ENCODE results near the gene MRPL49. TPM values are rescaled to one million over a fixed set of nuclear protein-coding genes. Genes with fewer than 3 reads are reported as not detected.
A peak's percentile ranks its signal among the peaks of the same experiment; 100 is the strongest.

MRPL49 gene
- total and polyA plus RNA-seq, 9 of the 15 experiments (the other 6 are each of a cell fraction or from before 2014, with no cell fraction given), result 74.3 to 132 (median 91.2) TPM

- TF ChIP-seq ZNF395 (CRISPR knock-in tag; IDR thresholded peaks at IDR 0.05) (peak; percentile 56), ARID4B (CRISPR knock-in tag; IDR thresholded peaks at IDR 0.05) (0 out of 2 replicates have a peak, but pooled peaks have one; percentile 8), PKNOX1 (IDR thresholded peaks at IDR 0.05) (peak; percentile 78), ZNF133 (CRISPR knock-in tag; IDR thresholded peaks at IDR 0.05) (no peak), ZNF165 (CRISPR knock-in tag; IDR thresholded peaks at IDR 0.05; ENCODE audit: borderline replicate concordance) (no peak), UBTF (IDR thresholded peaks at IDR 0.05; ENCODE audit: borderline replicate concordance in 1 of 2, low read depth in 2 of 2, low read length in 2 of 2) (0 out of 4 replicates have a peak, but pooled peaks of 1 of the 2 experiments have one; percentile 74), PCBP1 (IDR thresholded peaks at IDR 0.05; ENCODE audit: low read depth, low read length, poor library complexity, severe bottlenecking) (no peak), EGR1 (conservative IDR thresholded peaks at IDR 0.05) (peak; percentile 66), E2F8 (IDR thresholded peaks at IDR 0.05; ENCODE audit: low read depth, partially characterized antibody) (peak; percentile 78), ZNF561 (CRISPR knock-in tag; conservative IDR thresholded peaks at IDR 0.05) (no peak)
Measured at GRCh38 chr11:65121865-65122696, at the start of gene MRPL49, which contains the start of gene FAU (continued).
